C1 segment of cervical spinal cord (tissue), 14 donors: Measurements from ENCODE around the gene CD84.
"Not testable (repeated sequence)": the region's sequence is repeated elsewhere in the genome, so short reads cannot be mapped to it uniquely, and the experiment has no call there.

ENCODE experiments used
- DNase-seq, 14 donors: peaks; one replicate each; lab custom pipeline; 2025; lab: John Stamatoyannopoulos, UW

CD84 gene

GRCh38 chr1:160579216-160579701, at the start of gene CD84:
Gene CD84, minus strand, starts transcription at chr1:160579496. Its CDS starts 59 bp downstream, at chr1:160579437.
- DNase-seq: no peak

DNA sequence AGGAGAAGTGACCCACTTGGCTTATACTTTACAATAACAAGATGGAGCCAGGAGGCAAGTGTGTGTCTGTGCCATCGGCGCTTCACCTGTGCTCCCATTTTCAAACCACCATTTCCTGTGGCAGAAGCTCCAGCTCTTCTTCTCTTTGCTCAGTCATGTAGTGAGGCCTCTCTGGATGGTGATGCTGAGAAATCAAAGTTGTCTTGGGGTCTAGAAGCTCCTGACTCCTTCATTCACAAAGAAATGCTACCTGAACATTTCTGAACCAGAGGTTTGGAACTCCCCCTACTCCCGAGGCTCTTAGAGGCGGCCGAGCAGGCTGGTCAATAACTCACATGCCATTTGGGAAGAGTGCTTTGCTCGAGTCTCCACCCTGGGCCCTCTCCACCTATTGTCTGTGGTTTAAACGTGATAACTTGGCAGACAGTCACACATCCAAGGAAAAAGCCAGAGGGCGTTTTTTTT, 49.5 kb upstream of the CD84 start:
- DNase-seq: no peak

DNA sequence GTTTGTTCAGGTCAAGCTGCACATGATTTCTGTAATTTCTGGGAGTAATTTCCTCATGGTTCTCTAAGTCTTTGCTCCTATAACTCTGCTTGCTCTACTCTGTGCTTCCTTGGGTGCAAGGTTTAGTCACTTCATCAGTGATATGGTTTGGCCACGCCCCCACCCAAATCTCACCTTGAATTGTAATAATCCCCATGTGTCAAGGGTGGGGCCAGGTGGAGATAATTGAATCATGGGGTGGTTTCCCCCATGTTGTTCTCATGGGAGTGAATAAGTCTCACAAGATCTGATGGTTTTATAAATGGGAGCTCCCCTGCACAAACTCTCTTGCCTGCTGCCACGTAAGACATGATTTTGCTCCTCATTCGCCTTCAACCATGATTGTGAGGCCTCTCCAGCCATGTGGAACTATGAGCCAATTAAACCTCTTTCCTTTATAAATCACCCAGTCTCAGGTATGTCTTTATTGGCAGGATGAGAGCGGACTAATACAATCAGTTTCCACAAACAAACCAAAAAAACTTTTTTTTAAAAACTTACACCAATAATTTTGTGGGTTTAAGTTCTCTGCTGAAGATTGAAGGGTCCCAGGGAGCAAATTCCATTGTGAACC, 48.5 kb upstream of the CD84 start:
- DNase-seq: not testable (repeated sequence)

- DNase-seq: no peak
Measured at GRCh38 chr1:160626509-160627342, 47.4 kb upstream of the CD84 start.

GRCh38 chr1:160625725-160626498, 46.6 kb upstream of the CD84 start:
- no peak for DNase-seq

GRCh38 chr1:160625321-160625720, 46.0 kb upstream of the CD84 start:
- DNase-seq: no peak

GRCh38 chr1:160624464-160624863, 45.2 kb upstream of the CD84 start:
- no peak for DNase-seq

- DNase-seq: no peak
Measured at GRCh38 chr1:160623862-160624261, 44.6 kb upstream of the CD84 start.

- no peak for DNase-seq
Measured at GRCh38 chr1:160623227-160623633, 43.9 kb upstream of the CD84 start.

- DNase-seq: no peak
Measured at GRCh38 chr1:160622501-160623226, 43.4 kb upstream of the CD84 start.

DNA sequence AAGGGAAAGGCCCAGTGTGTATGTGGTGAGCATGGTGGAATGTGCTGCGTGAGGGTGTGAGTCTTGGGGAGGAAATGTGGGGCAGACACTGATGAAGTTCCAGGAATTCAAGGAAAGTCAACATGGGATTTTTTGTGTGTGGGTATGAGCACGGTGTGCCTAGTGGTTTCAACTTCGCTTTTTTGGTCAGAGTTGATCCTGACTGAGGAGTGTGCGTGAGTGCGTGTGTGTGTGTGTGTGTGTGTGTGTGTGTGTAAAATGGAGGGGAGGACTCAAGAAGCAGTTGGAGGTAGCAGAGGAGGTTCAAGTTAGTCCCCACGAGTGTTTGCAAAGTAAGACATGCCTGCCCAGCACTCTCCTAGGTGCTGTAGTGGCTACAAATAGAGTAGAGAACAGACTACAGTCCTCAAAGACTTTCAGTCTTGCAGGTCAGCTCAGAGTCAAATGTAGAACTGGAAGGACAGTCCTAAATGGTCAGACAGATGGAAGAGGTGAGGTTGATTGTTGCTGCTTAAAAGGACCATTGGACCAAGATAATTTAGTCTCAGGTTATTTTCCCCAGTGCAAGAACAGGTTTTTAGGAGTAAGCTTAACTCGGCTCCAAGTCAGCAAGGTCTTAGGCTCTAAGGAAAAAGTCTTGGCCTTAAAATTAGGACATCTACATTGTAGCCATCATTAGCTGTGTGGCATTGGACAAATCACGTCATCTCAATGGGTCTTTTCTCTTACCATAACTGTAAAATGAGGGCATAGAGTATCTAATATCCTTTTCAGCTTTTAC, 42.5 kb upstream of the CD84 start:
- no peak for DNase-seq

- no peak for DNase-seq
Measured at GRCh38 chr1:160620942-160621632, 41.8 kb upstream of the CD84 start.

GRCh38 chr1:160619742-160620277, 40.5 kb upstream of the CD84 start:
- no peak for DNase-seq

- no peak for DNase-seq
Measured at GRCh38 chr1:160618763-160619274, 39.5 kb upstream of the CD84 start.

- DNase-seq: no peak
Measured at GRCh38 chr1:160618327-160618726, 39.0 kb upstream of the CD84 start.

DNA sequence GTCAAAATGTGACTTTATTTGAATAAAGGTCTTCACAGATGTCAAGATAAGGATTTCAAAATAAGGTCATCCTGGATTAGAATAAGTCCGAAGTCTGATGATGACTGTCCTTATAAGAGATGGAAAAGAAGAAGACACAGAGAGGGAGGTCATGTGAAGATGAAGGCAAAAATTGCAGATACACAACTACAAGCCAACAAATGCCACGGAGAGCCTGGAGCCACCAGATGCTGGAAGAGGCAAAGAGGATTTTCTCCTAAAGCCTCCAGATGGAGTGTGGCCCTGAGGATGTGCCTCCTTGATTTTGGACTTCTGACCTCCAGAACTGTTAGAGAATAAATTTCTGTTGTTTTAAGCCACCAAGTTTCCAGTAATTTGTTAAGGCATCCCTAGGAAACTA, 36.4 kb upstream of the CD84 start:
- no peak for DNase-seq

DNA sequence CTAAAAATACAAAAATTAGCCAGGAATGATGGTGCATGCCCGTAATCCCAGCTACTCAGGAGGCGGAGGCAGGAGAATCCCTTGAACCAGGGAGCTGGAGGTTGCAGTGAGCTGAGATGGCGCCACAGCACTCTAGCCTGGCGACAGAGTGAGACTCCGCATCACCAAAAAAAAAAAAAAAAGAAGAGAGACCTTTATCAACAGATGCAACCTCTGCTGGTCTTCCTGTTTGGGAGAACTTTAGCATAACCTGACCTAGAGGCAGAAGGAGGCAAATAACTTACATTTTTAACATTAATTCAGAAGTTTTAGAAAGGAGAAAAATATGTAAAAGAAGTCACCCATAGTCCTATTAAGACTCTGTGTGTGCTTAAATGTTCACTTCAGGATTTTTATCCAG, 35.1 kb upstream of the CD84 start:
- DNase-seq: no peak

DNA sequence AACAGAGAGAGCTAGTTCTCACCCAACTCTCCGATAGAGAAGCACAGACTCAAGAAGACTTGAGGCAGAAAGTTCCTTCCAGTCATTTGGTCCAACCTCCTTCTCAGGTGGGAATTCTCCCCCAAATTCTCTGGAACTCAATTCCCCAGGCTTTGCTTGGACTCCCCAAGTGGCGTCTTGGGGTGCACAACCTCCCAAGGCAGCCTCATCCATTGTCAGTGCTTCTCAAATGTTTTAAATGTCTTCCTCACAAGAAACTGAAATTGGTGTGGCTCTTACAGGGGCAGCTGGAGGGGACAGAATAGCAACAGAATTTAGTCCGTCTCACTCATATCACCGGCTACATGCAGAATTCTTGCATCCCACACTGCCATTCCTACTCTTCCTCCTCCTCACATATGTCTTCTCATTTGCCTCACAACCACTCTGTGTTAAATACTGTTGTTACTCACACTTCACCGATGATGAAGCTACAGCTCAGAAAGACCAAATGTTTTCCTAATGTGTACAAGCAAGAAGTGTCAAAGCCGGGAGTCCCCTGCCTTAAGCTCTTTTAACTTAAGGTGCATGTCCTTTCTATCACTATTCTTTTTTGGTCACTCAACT, 33.4 kb upstream of the CD84 start:
- DNase-seq: no peak
